Mucosa of stomach (tissue), 1 donor: ENCODE data around the gene KCNK6.
"Not testable (repeated sequence)": the region's sequence is repeated elsewhere in the genome, so short reads cannot be mapped to it uniquely, and the experiment has no call there.

Source experiments
- H3K27me3 ChIP-seq: one replicate; pipeline ENCODE4 v1.7.0; 2013; ENCODE audit warnings: mild to moderate bottlenecking, low read length; ENCODE audit not compliant: control insufficient read depth, insufficient read depth
- H3K36me3 ChIP-seq: one replicate; pipeline ENCODE4 v1.7.0; 2013; ENCODE audit warnings: low read length; ENCODE audit not compliant: control insufficient read depth, insufficient read depth
- H3K4me1 ChIP-seq: one replicate; pipeline ENCODE4 v1.7.0; 2013; ENCODE audit warnings: mild to moderate bottlenecking, low read length; ENCODE audit not compliant: control insufficient read depth, insufficient read depth
- H3K4me3 ChIP-seq: one replicate; pipeline ENCODE4 v1.7.0; 2013; ENCODE audit warnings: low read length
- H3K9ac ChIP-seq: one replicate; pipeline ENCODE4 v1.7.0; 2013; ENCODE audit warnings: mild to moderate bottlenecking, low read length, moderate library complexity
- H3K9me3 ChIP-seq: one replicate; pipeline ENCODE4 v1.7.0; 2013; ENCODE audit warnings: mild to moderate bottlenecking, low read length, moderate library complexity; ENCODE audit not compliant: control insufficient read depth
- donor health status: Pancreatic carcinoma.

Gene KCNK6

DNA sequence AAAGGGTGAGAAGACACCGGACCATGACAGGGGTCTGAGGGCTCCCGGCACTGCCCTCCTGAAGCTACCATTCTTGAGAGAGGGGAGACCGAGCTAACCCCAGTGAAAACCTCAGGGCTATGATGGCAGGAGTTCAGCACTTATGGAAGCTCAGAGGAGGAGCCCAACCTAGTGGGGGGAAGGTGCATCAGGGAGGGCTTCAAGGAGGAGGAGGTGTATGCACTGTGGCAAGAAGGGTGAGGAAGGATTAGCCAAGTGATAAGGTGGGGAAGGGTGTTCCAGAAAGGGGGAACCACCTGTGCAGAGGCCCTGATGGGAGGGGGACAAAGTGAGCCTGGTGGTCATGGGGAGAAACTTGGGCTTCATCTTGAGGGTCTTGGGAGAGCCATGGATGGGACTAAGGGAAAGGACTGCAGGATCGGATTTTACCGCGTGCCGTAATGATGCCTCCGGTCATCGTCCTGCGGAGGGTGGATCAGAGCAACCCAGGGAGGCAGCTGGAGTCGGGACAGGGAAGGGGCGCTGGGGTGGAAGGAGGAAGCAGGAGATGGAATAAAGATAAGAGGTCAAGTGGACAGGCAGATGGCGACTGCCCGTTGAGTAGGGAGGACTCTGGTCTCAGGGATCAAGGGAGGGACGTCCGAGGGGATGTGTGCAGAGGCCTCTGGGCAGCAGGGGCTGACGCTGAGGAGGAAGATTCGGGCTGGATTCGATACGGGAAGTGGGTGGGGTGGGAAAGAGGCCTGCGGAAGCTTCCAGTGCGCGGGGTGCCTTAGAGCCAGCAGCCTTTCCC, 41.4 kb downstream of the KCNK6 start:
- Histone ChIP-seq H3K9ac (no peak overlapping the region), H3K27me3 (peaks cover 38% of the 10 kb centered on the region), H3K4me3 (no peak overlapping the region), H3K36me3 (no peaks in the 10 kb centered on the region), H3K9me3 (no peaks in the 10 kb centered on the region), H3K4me1 (peaks cover 11% of the 10 kb centered on the region)

DNA sequence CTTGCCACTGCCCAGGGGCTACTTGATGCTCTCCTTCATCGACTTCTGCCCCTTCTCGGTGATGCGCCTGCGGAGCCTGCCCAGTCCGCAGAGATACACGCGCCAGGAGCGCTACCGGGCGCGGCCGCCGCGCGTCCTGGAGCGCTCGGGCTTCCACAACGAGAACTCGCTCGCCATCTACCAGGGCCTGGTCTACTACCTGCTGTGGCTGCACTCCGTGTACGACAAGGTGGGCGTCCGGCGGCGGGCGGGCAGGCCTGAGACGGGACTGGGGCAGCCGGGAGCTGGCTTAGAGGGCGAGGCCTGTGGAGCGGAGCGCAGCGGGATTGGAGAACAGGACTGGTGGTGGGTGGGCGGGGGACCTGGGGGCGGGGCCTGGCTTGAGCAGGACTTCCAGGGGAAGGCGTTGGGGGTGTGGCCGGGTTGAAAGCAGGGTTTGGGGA, 42.0 kb downstream of the KCNK6 start:
- Histone ChIP-seq H3K4me3 (peak overlapping the region; percentile 36), H3K27me3 (peaks cover 33% of the 10 kb centered on the region), H3K4me1 (peaks cover 11% of the 10 kb centered on the region), H3K9ac (no peak overlapping the region), H3K9me3 (no peaks in the 10 kb centered on the region), H3K36me3 (no peaks in the 10 kb centered on the region)

DNA sequence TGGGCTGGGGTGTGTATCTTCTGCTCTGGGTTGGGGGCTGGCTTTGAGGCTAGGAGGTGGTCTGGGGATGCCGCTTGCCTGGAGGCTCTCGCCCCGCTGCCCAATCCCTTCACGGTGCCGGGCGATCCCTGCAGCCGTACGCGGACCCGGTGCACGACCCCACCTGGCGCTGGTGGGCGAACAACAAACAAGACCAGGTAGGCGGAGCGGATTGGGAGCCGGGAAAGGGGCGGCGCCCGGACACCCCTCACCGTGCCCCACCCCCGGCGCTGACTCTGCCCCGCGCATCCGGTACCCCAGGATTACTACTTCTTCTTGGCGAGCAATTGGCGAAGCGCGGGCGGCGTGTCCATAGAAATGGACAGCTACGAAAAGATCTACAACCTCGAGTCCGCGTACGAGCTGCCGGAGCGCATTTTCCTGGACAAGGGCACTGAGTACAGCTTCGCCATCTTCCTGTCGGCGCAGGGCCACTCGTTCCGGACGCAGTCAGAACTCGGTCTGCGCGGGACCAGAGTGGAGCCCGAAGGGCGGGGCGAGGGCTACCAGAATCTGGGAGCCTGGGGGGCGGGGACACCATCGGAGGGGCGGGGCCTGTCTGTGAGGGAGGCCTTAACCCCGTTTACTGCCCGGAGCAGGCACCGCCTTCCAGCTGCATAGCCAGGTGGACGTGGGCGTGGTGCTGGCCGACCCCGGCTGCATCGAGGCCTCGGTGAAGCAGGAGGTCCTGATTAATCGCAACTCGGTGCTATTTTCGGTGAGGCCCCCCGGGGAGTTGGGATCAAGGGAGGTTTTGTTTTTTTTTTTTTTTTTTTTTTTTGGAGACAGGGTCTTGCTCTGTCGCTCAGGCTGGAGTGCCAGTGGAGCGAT, 42.7 kb downstream of the KCNK6 start:
- Histone ChIP-seq H3K4me3 (peak overlapping the region; percentile 36), H3K9me3 (no peaks in the 10 kb centered on the region), H3K4me1 (peaks cover 11% of the 10 kb centered on the region), H3K27me3 (peaks cover 33% of the 10 kb centered on the region), H3K9ac (peak overlapping the region; percentile 8), H3K36me3 (no peaks in the 10 kb centered on the region)

DNA sequence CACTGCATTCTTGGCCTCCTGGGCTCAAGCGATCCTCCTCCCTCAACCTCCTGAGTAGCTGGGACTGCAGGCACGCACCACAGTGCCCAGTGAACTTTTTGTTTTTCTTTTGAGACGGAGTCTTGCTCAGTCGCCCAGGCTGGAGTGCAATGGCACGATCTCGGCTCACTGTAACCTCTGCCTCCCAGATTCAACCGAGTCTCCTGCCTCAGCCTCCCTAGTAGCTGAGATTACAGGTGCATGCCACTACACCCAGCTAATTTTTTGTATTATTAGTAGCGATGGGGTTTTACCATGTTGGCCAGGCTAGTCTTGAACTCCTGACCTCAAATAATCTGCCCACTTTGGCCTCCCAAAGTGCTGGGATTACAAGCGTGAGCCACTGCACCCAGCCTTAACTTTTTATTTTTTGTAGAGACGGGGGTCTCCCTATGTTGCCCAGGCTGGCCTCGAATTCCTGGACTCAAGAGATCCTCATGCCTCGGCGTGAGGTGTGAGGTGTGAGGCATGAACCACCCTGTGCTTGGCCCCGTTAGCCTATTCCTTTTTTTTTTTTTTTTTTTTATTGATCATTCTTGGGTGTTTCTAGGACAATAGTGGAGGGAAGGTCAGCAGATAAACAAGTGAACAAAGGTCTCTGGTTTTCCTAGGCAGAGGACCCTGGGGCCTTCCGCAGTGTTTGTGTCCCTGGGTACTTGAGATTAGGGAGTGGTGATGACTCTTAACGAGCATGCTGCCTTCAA, 43.5 kb downstream of the KCNK6 start:
- H3K4me1 ChIP-seq, result peaks cover 11% of the 10 kb centered on the region
- H3K27me3 ChIP-seq, result peaks cover 32% of the 10 kb centered on the region
- H3K9ac ChIP-seq, H3K4me3 ChIP-seq, H3K9me3 ChIP-seq, H3K36me3 ChIP-seq: not testable (repeated sequence)

DNA sequence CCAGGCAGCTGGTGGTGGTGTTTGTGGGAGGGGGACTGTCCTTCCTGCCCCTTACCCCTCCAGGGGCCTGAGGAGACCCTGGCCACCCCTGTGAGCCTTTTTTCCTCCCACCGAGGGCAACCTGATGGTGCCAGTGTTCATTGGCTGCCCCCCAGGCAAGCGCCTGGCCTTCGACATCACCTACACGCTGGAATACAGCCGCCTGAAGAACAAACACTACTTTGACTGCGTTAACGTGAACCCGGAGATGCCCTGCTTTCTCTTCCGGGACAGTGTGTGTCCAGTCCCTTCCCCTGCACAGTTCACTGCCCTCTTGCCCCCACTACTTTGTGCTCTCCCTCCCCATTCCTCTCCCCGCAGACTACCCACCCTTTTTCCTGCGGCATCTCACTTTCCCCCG, 47.4 kb downstream of the KCNK6 start:
- H3K9ac ChIP-seq, result no peak overlapping the region
- no peaks in the 10 kb centered on the region for H3K9me3 ChIP-seq
- peaks cover 3% of the 10 kb centered on the region for H3K27me3 ChIP-seq
- no peaks in the 10 kb centered on the region for H3K36me3 ChIP-seq
- peaks cover 11% of the 10 kb centered on the region for H3K4me1 ChIP-seq
- no peak overlapping the region for H3K4me3 ChIP-seq

DNA sequence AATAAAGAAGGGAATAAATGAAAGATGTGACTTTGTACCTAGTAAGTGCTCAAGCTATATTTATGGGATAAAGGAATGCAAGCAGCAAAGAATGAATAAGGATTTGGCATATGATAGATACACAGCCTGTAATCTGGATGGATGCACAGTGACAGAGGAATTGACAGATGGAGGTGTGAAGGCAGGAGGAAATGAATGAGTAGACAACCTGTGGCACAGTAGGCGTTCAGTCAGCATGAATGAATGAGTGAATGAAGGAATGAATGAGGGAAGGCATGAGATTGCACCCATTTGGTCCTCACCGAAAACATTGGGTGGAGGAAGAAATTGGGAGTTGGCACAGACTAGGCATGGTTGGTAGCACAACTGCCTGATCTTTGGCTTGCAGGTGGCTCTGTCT, 49.9 kb downstream of the KCNK6 start:
- no peak overlapping the region for H3K9ac ChIP-seq
- H3K9me3 ChIP-seq, result no peaks in the 10 kb centered on the region
- H3K4me3 ChIP-seq, result no peak overlapping the region
- H3K4me1 ChIP-seq, result no peaks in the 10 kb centered on the region
- H3K27me3 ChIP-seq, result peaks cover 3% of the 10 kb centered on the region
- H3K36me3 ChIP-seq, result no peaks in the 10 kb centered on the region

DNA sequence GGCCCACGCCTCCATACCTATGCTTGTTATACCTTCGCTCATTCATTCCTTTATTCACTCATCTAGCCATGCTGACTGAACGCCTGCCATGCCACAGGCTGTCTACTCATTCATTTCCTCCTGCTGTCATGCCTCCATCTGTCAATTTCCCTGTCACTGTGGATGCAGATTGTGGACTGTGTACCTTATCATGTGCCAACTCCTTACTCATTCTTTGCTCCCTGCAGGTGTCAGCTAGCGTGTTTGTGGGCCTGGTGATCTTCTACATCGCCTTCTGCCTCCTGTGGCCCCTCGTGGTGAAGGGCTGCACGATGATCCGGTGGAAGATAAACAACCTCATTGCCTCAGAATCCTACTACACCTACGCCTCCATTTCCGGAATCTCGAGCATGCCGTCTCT, 50.7 kb downstream of the KCNK6 start:
- Histone ChIP-seq H3K27me3 (no peaks in the 10 kb centered on the region), H3K36me3 (no peaks in the 10 kb centered on the region), H3K4me1 (peaks cover 1% of the 10 kb centered on the region), H3K9me3 (no peaks in the 10 kb centered on the region), H3K4me3 (no peak overlapping the region), H3K9ac (no peak overlapping the region)

DNA sequence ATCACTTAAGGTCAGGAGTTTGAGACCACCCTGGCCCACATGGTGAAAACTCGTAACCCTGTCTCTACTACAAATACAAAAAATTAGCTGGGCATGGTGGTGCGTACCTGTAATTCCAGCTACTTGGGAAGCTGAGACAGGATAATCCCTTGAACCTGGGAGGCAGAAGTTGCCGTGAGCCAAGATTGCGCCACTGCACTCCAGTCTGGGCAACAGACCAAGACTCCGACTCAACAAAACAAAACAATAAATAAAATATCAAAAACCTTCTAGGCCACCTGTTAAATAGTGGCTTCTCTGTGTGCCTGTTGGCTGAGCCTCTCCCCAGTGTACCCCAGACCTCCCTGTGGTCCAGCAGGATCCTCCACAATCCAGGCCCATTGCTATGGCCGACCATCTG, 51.4 kb downstream of the KCNK6 start:
- Histone ChIP-seq H3K4me1 (peaks cover 9% of the 10 kb centered on the region), H3K36me3 (no peaks in the 10 kb centered on the region), H3K4me3 (no peak overlapping the region), H3K9ac (no peak overlapping the region), H3K27me3 (no peaks in the 10 kb centered on the region), H3K9me3 (no peaks in the 10 kb centered on the region)

DNA sequence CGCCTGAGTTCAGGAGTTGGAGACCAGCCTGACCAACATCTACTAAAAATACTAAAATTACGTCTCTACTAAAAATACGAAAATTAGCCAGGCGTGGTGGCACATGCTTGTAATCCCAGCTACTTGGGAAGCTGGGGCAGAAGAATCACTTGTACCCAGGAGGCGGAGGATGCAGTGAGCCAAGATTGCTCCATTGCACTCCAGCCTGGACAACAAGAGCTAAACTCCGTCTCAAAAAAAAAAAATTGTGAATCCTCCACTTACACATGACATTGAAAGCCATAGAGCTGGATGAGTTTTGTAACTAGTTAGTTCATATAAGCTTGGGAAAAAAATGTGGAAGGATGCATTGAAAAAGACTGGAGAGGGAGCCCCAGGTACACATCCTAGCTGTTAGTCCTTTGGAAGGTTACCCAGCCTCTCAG, 54.3 kb downstream of the KCNK6 start:
- peaks cover 14% of the 10 kb centered on the region for H3K4me1 ChIP-seq
- no peak overlapping the region for H3K4me3 ChIP-seq
- peaks cover under 1% of the 10 kb centered on the region for H3K36me3 ChIP-seq
- H3K9me3 ChIP-seq, result no peaks in the 10 kb centered on the region
- H3K27me3 ChIP-seq, result no peaks in the 10 kb centered on the region
- H3K9ac ChIP-seq, result peak overlapping the region; percentile 2

DNA sequence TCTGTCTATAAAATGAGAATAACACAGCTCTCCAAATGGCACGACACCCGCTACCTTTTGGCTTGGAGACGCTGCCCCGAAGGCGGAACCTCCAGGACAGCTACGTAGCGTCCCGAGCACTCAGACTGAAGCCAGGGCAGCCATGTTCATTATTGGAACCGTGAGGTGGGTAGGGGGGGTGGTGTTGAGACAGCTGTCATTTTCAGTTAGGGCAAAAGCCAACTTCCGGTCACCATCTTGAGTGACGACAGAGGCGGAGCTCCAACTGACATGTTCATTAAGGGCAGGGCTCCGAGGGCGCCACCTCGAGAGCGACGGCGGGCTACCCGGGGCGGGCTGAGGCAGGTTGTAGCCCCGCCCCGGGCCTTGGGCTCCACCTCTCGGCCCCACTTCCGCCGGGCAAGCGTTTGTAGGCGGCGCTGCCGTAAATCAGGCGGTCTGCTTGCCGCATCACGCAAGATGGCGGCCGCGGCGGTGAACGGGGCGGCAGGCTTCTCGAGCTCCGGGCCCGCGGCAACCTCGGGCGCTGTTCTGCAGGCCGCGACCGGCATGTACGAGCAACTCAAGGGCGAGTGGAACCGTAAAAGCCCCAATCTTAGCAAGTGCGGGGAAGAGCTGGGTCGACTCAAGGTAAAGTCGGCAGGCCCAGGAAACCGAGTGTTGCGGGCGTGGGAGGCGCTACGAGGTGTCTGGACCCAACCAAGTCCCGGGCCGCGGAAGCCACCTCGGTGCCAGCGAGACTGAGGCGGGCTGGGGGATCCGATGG, 54.9 kb downstream of the KCNK6 start, which contains the start of gene PSMD8:
TSS of gene PSMD8 (plus strand) at position 240 of the 766 bp plus-strand sequence. CDS start at position 271, 31 bp downstream.
- no peaks in the 10 kb centered on the region for H3K27me3 ChIP-seq
- H3K9ac ChIP-seq, result peak within 1 kb of the TSS; percentile 92
- H3K4me1 ChIP-seq, result peaks cover 14% of the 10 kb centered on the region
- peak within 1 kb of the TSS; percentile 97 for H3K4me3 ChIP-seq
- peaks cover 6% of the 10 kb centered on the region for H3K36me3 ChIP-seq
- H3K9me3 ChIP-seq, result no peaks in the 10 kb centered on the region

DNA sequence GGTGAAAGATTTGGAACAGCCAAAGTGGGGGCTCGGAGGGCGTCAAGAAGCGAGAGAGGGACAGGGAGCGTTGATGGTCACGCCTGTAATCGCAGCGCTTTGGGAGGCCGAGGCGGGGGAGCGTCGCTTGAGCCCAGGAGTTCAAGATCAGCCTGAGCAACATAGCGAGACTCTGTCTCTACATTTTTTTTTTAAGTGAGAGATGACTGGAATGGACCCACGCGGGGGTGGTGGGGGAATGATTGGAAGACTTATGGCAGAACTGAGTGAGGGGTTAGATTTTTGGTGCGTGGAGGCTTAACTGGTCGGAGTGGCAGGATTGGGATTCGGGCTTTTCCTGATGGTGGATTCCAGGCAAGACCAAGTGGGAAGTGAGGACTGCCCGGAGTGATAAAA, 55.5 kb downstream of the KCNK6 start:
- peaks cover 6% of the 10 kb centered on the region for H3K36me3 ChIP-seq
- peaks cover 14% of the 10 kb centered on the region for H3K4me1 ChIP-seq
- H3K9me3 ChIP-seq, result no peaks in the 10 kb centered on the region
- H3K9ac ChIP-seq, result peak overlapping the region; percentile 92
- peak overlapping the region; percentile 97 for H3K4me3 ChIP-seq
- H3K27me3 ChIP-seq, result no peaks in the 10 kb centered on the region
